Measurements from ENCODE around the gene SEZ6.

GRCh38 chr17:28963055-28963611, 42.7 kb downstream of the SEZ6 start:
- TF ChIP-seq, protein P1, sequence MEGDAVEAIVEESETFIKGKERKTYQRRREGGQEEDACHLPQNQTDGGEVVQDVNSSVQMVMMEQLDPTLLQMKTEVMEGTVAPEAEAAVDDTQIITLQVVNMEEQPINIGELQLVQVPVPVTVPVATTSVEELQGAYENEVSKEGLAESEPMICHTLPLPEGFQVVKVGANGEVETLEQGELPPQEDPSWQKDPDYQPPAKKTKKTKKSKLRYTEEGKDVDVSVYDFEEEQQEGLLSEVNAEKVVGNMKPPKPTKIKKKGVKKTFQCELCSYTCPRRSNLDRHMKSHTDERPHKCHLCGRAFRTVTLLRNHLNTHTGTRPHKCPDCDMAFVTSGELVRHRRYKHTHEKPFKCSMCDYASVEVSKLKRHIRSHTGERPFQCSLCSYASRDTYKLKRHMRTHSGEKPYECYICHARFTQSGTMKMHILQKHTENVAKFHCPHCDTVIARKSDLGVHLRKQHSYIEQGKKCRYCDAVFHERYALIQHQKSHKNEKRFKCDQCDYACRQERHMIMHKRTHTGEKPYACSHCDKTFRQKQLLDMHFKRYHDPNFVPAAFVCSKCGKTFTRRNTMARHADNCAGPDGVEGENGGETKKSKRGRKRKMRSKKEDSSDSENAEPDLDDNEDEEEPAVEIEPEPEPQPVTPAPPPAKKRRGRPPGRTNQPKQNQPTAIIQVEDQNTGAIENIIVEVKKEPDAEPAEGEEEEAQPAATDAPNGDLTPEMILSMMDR (conservative IDR thresholded peaks at IDR 0.05 in 1 of 2, IDR thresholded peaks at IDR 0.05 in 1 of 2; ENCODE audit: extremely low read depth in 1 of 2, insufficient read depth in 1 of 2, low read depth in 1 of 2, low read length in 2 of 2): no peak
- no peak for TF ChIP-seq EZH2 (IDR thresholded peaks at IDR 0.05; ENCODE audit: borderline replicate concordance, low read length)

Data from mammary epithelial cell (primary cell).